Measurements from ENCODE around the gene EPB41L3.

EPB41L3 gene

GRCh38 chr18:5449858-5450509, 93.8 kb downstream of the EPB41L3 start:
- DNase-seq: no peak

GRCh38 chr18:5447442-5447841, 96.4 kb downstream of the EPB41L3 start:
- no peak for DNase-seq

GRCh38 chr18:5444847-5445246, 99.0 kb downstream of the EPB41L3 start:
- DNase-seq: no peak

GRCh38 chr18:5444269-5444668, 99.5 kb downstream of the EPB41L3 start:
- no peak for DNase-seq

- no peak for DNase-seq
Measured at GRCh38 chr18:5439986-5440696, 103.7 kb downstream of the EPB41L3 start.

- no peak for DNase-seq
Measured at GRCh38 chr18:5434425-5434824, 109.4 kb downstream of the EPB41L3 start.

- DNase-seq: no peak
Measured at GRCh38 chr18:5431836-5432575, 111.8 kb downstream of the EPB41L3 start.

- no peak for DNase-seq
Measured at GRCh38 chr18:5430131-5430530, 113.7 kb downstream of the EPB41L3 start.

- no peak for DNase-seq
Measured at GRCh38 chr18:5429681-5430080, 114.1 kb downstream of the EPB41L3 start.

- DNase-seq: no peak
Measured at GRCh38 chr18:5425721-5426120, 118.1 kb downstream of the EPB41L3 start.

GRCh38 chr18:5424903-5425664, 118.7 kb downstream of the EPB41L3 start:
- DNase-seq: no peak

GRCh38 chr18:5422626-5423025, 121.2 kb downstream of the EPB41L3 start:
- DNase-seq: no peak

GRCh38 chr18:5421981-5422380, 121.8 kb downstream of the EPB41L3 start:
- no peak for DNase-seq

GRCh38 chr18:5420906-5421305, 122.9 kb downstream of the EPB41L3 start:
- no peak for DNase-seq

- no peak for DNase-seq
Measured at GRCh38 chr18:5419601-5420000, 124.2 kb downstream of the EPB41L3 start.

- no peak for DNase-seq
Measured at GRCh38 chr18:5419030-5419429, 124.8 kb downstream of the EPB41L3 start.

- DNase-seq: no peak
Measured at GRCh38 chr18:5417342-5417741, 126.5 kb downstream of the EPB41L3 start.

- DNase-seq: no peak
Measured at GRCh38 chr18:5416112-5416511, 127.7 kb downstream of the EPB41L3 start.

- no peak for DNase-seq
Measured at GRCh38 chr18:5415665-5416064, 128.1 kb downstream of the EPB41L3 start.

GRCh38 chr18:5415031-5415430, 128.8 kb downstream of the EPB41L3 start:
- no peak for DNase-seq

- no peak for DNase-seq
Measured at GRCh38 chr18:5414546-5414945, 129.3 kb downstream of the EPB41L3 start.

GRCh38 chr18:5413447-5413846, 130.3 kb downstream of the EPB41L3 start:
- DNase-seq: no peak

GRCh38 chr18:5410582-5410981, 133.2 kb downstream of the EPB41L3 start:
- no peak for DNase-seq

Measured in activated naive CD4-positive, alpha-beta T cell (primary cell).